Calu3 (cell line): ENCODE results near the gene MBP. TPM values are rescaled to one million over a fixed set of nuclear protein-coding genes. Genes with fewer than 3 reads are reported as not detected.

ENCODE experiments used
- BruUV-seq: library from RNA; stranded (reverse); fragments of 400-500 nt; replicated peaks from 2 replicates; lab custom pipeline; 2021; lab: Mats Ljungman, UMichigan
- CTCF ChIA-PET: fragments of 300-600 bp; sonication (Branson Sonifier 250); formaldehyde crosslinking; loops from one replicate; lab custom pipeline; 2022; ENCODE audit warnings: antibody characterized with exemption; lab: Charles Lee
- DNase-seq: peaks from one replicate; pipeline ENCODE4 v3.0.0; 2022
- H3K27ac Mint-ChIP-seq: one replicate; pipeline ENCODE4 v1.8.0; 2022; ENCODE audit warnings: mixed read lengths; ENCODE audit not compliant: unreplicated experiment
- H3K27me3 Mint-ChIP-seq: one replicate; pipeline ENCODE4 v1.8.0; 2022; ENCODE audit warnings: mixed read lengths; ENCODE audit not compliant: unreplicated experiment
- H3K36me3 Mint-ChIP-seq: one replicate; pipeline ENCODE4 v1.8.0; 2022; ENCODE audit warnings: mild to moderate bottlenecking, moderate library complexity, mixed read lengths; ENCODE audit not compliant: insufficient read depth, unreplicated experiment
- H3K4me1 Mint-ChIP-seq: one replicate; pipeline ENCODE4 v1.8.0; 2022; ENCODE audit warnings: mild to moderate bottlenecking, low read depth, mixed read lengths; ENCODE audit not compliant: unreplicated experiment
- H3K4me3 Mint-ChIP-seq: one replicate; pipeline ENCODE4 v1.8.0; 2022; ENCODE audit warnings: mild to moderate bottlenecking, low read depth, moderate library complexity, mixed read lengths; ENCODE audit not compliant: unreplicated experiment
- H3K9me3 Mint-ChIP-seq: one replicate; pipeline ENCODE4 v1.8.0; 2022; ENCODE audit warnings: low read depth, mixed read lengths; ENCODE audit not compliant: unreplicated experiment
- CTCF ChIP-seq: fragments of 200-600 bp; IDR thresholded peaks from one replicate; pipeline ENCODE4 v1.8.0; 2022; ENCODE audit warnings: antibody characterized with exemption; ENCODE audit not compliant: unreplicated experiment
- intact Hi-C: fragments of 100-400 bp; cut with micrococcal nuclease; formaldehyde crosslinking; loops from one replicate; pipeline ENCODE4 v1.10.0; 2022; ENCODE audit not compliant: unreplicated experiment
- total RNA-seq: library from RNA; stranded (reverse); gene quantifications from 2 replicates; pipeline ENCODE4 v1.2.3, GENCODE V29; 2022

MBP gene
- total RNA-seq, 1 experiment from 2014 or later, result 221 TPM

GRCh38 chr18:77092104-77093066 is 40.2 kb downstream of the MBP start:
- H3K4me1 Mint-ChIP-seq, result peaks cover 55% of the 10 kb centered on the region
- H3K27me3 Mint-ChIP-seq, result no peaks in the 10 kb centered on the region
- CTCF ChIA-PET, result interaction anchor here (0.7 to 1.0 kb wide), 3 partner anchors 22 to 398 kb away, joined by 3 read pairs; partner anchors contain the start of gene MBP
- no TSS peak for BruUV-seq
- H3K4me3 Mint-ChIP-seq, result no peak overlapping the region
- intact Hi-C loops, result no loop called here
- peaks cover 74% of the 10 kb centered on the region for H3K36me3 Mint-ChIP-seq
- DNase-seq, result no peak
- H3K27ac Mint-ChIP-seq, result peak overlapping the region; percentile 5
- no peaks in the 10 kb centered on the region for H3K9me3 Mint-ChIP-seq
- TF ChIP-seq CTCF, result no peak

- peaks cover 62% of the 10 kb centered on the region for H3K4me1 Mint-ChIP-seq
- H3K36me3 Mint-ChIP-seq, result peaks cover 72% of the 10 kb centered on the region
- no peaks in the 10 kb centered on the region for H3K27me3 Mint-ChIP-seq
- H3K4me3 Mint-ChIP-seq, result no peak overlapping the region
- H3K9me3 Mint-ChIP-seq, result no peaks in the 10 kb centered on the region
- no peak for TF ChIP-seq CTCF
- H3K27ac Mint-ChIP-seq, result peak overlapping the region; percentile 4
- DNase-seq, result no peak
- CTCF ChIA-PET, result interaction anchor here (0.8 to 3.1 kb wide), 2 partner anchors 36 to 41 kb away, joined by 3 to 11 read pairs; partner anchors contain the start of gene MBP
- intact Hi-C loops, result no loop called here
- no TSS peak for BruUV-seq
Measured at GRCh38 chr18:77091366-77091765, 41.2 kb downstream of the MBP start.

- H3K27me3 Mint-ChIP-seq, result no peaks in the 10 kb centered on the region
- CTCF ChIA-PET, result interaction anchor here (3.1 kb wide), 1 partner anchor 35 kb away, joined by 11 read pairs; no protein-coding TSS in a partner anchor
- no peak for TF ChIP-seq CTCF
- H3K4me1 Mint-ChIP-seq, result peaks cover 69% of the 10 kb centered on the region
- intact Hi-C loops, result no loop called here
- BruUV-seq, result no TSS peak
- DNase-seq, result no peak
- no peaks in the 10 kb centered on the region for H3K9me3 Mint-ChIP-seq
- peak overlapping the region; percentile 0 for H3K4me3 Mint-ChIP-seq
- H3K36me3 Mint-ChIP-seq, result peaks cover 70% of the 10 kb centered on the region
- peak overlapping the region; percentile 84 for H3K27ac Mint-ChIP-seq
Measured at GRCh38 chr18:77090546-77091174, 41.9 kb downstream of the MBP start.

GRCh38 chr18:77089723-77090285 is 42.8 kb downstream of the MBP start:
- H3K27ac Mint-ChIP-seq, result peak overlapping the region; percentile 84
- DNase-seq, result no peak
- H3K9me3 Mint-ChIP-seq, result no peaks in the 10 kb centered on the region
- TSS peak; percentile 48 for BruUV-seq
- intact Hi-C loops, result loop anchor here (1.0 to 5.0 kb wide), 3 partner anchors 11 to 37 kb away; no protein-coding TSS in a partner anchor
- peak overlapping the region; percentile 36 for H3K4me3 Mint-ChIP-seq
- H3K4me1 Mint-ChIP-seq, result peaks cover 77% of the 10 kb centered on the region
- peaks cover 70% of the 10 kb centered on the region for H3K36me3 Mint-ChIP-seq
- CTCF ChIA-PET, result interaction anchor here (0.7 to 3.1 kb wide), 7 partner anchors 8 to 118 kb away, joined by 3 to 11 read pairs (median 3); no protein-coding TSS in a partner anchor
- TF ChIP-seq CTCF, result peak; percentile 1
- H3K27me3 Mint-ChIP-seq, result no peaks in the 10 kb centered on the region
